Hepatocyte (in vitro differentiated cells): ENCODE data around the gene GCDH. TPM values are rescaled to one million over a fixed set of nuclear protein-coding genes. Genes with fewer than 3 reads are reported as not detected.

Experiments used
- DNase-seq: peaks from one replicate; pipeline ENCODE4 v3.0.0-alpha.2; 2016; ENCODE audit warnings: low spot score
- H2AFZ ChIP-seq: fragments of 200-600 bp; sonication (generic); 2 replicates; pipeline ENCODE4 v1.6.0; 2016; ENCODE audit warnings: antibody characterized with exemption, mild to moderate bottlenecking
- H3K27ac ChIP-seq: fragments of 200-600 bp; sonication (generic); 2 replicates; pipeline ENCODE4 v1.5.1; 2016; ENCODE audit warnings: mild to moderate bottlenecking
- H3K27me3 ChIP-seq: fragments of 200-600 bp; sonication (generic); 2 replicates; pipeline ENCODE4 v1.6.1; 2016
- H3K36me3 ChIP-seq: fragments of 200-600 bp; sonication (generic); replicated peaks from 2 replicates; pipeline ENCODE4 v1.5.1; 2016; ENCODE audit warnings: low read depth; ENCODE audit not compliant: insufficient read depth
- H3K4me1 ChIP-seq: fragments of 200-600 bp; sonication (generic); 2 replicates; pipeline ENCODE4 v1.5.1; 2016; ENCODE audit warnings: mild to moderate bottlenecking, moderate library complexity; ENCODE audit not compliant: insufficient read depth
- H3K4me2 ChIP-seq: fragments of 200-600 bp; sonication (generic); 2 replicates; pipeline ENCODE4 v1.6.0; 2016
- H3K4me3 ChIP-seq: fragments of 200-600 bp; sonication (generic); 2 replicates; pipeline ENCODE4 v1.5.1; 2016; ENCODE audit warnings: mild to moderate bottlenecking
- H3K79me2 ChIP-seq: fragments of 200-600 bp; sonication (generic); 2 replicates; pipeline ENCODE4 v1.6.0; 2017; ENCODE audit warnings: mild to moderate bottlenecking
- H3K9me2 ChIP-seq: fragments of 200-600 bp; sonication (generic); replicated peaks from 2 replicates; pipeline ENCODE4 v1.6.0; 2017; ENCODE audit warnings: mild to moderate bottlenecking; ENCODE audit not compliant: insufficient read depth
- H3K9me3 ChIP-seq: fragments of 200-600 bp; sonication (generic); 2 replicates; pipeline ENCODE4 v1.5.1; 2016; ENCODE audit warnings: low read depth, mild to moderate bottlenecking
- H4K20me1 ChIP-seq: fragments of 200-600 bp; sonication (generic); 2 replicates; pipeline ENCODE4 v1.6.0; 2016; ENCODE audit warnings: mild to moderate bottlenecking; ENCODE audit not compliant: insufficient read depth, poor library complexity, severe bottlenecking
- CTCF ChIP-seq: fragments of 200-600 bp; sonication (generic); IDR thresholded peaks from 2 replicates; pipeline ENCODE4 v1.5.1; 2016; ENCODE audit warnings: antibody characterized with exemption, mild to moderate bottlenecking; ENCODE audit not compliant: poor library complexity
- EZH2 ChIP-seq: fragments of 200-600 bp; sonication (generic); IDR thresholded peaks from 2 replicates; pipeline ENCODE4 v1.6.1; 2016; ENCODE audit warnings: antibody characterized with exemption, mild to moderate bottlenecking, borderline replicate concordance
- EZH2phosphoT487 ChIP-seq: fragments of 200-600 bp; sonication (generic); IDR thresholded peaks from one replicate; pipeline ENCODE4 v1.6.1; 2018; ENCODE audit warnings: antibody characterized with exemption, mild to moderate bottlenecking, low read depth, moderate library complexity; ENCODE audit not compliant: unreplicated experiment, severe bottlenecking
- WGBS: methylation state at CpG from one replicate; pipeline ENCODE4 v1.1.6; 2016; ENCODE audit warnings: low lambda C conversion rate; ENCODE audit errors: missing lambda C conversion rate; 5-methylcytosine and 5-hydroxymethylcytosine counted together
- polyA plus RNA-seq: library from polyadenylated mRNA; unstranded; fragments of >200 nt; fragmentation: Nextera tagmentation; extraction: Ambion mirVana; gene quantifications from 2 replicates; pipeline ENCODE4 v1.2.1, GENCODE V29; 2016
- total RNA-seq: library from RNA; depleted of rRNA; stranded (reverse); fragments of >200 nt; gene quantifications from 2 replicates; pipeline ENCODE4 v1.2.3, GENCODE V29; 2014

The GCDH gene
- total RNA-seq (31.7 and 34.2 TPM in 2 replicates), polyA plus RNA-seq (23.4 and 30.7 TPM in 2 replicates)

GRCh38 chr19:12890787-12891552 lies at the start of gene GCDH:
Gene GCDH, plus strand, starts transcription at chr19:12891160. Its CDS starts 145 bp downstream, at chr19:12891305.
- 1% methylated on average over 49 of the region's 49 CpGs for WGBS
- no peaks in the 10 kb centered on the region for H3K4me1 ChIP-seq
- H3K27ac ChIP-seq = peak within 1 kb of the TSS; percentile 7
- peak within 1 kb of the TSS; percentile 24 for H2AFZ ChIP-seq
- peak within 1 kb of the TSS; percentile 43 for H3K4me3 ChIP-seq
- no peaks in the 10 kb centered on the region for H3K9me2 ChIP-seq
- DNase-seq = peak; percentile 99
- H4K20me1 ChIP-seq = no peaks in the 10 kb centered on the region
- no peak for TF ChIP-seq CTCF
- TF ChIP-seq EZH2phosphoT487 = no peak
- peaks cover 12% of the 10 kb centered on the region for H3K27me3 ChIP-seq
- H3K79me2 ChIP-seq = peaks cover 11% of the 10 kb centered on the region
- H3K36me3 ChIP-seq = no peaks in the 10 kb centered on the region
- H3K9me3 ChIP-seq = no peaks in the 10 kb centered on the region
- peak within 1 kb of the TSS; percentile 84 for H3K4me2 ChIP-seq

- TF ChIP-seq EZH2phosphoT487 = no peak
- TF ChIP-seq EZH2 = no peak
- TF ChIP-seq CTCF = no peak
- 96% methylated on average over 18 of the region's 18 CpGs for WGBS
- H3K79me2 ChIP-seq = no peaks in the 10 kb centered on the region
- H2AFZ ChIP-seq = no peak overlapping the region
- H3K9me3 ChIP-seq = no peaks in the 10 kb centered on the region
- DNase-seq = no peak
- no peaks in the 10 kb centered on the region for H4K20me1 ChIP-seq
- no peaks in the 10 kb centered on the region for H3K4me1 ChIP-seq
- no peak overlapping the region for H3K4me2 ChIP-seq
- H3K27me3 ChIP-seq = peaks cover 43% of the 10 kb centered on the region
- no peaks in the 10 kb centered on the region for H3K9me2 ChIP-seq
- no peaks in the 10 kb centered on the region for H3K36me3 ChIP-seq
- no peak overlapping the region for H3K27ac ChIP-seq
- H3K4me3 ChIP-seq = no peak overlapping the region
Observed at GRCh38 chr19:12842511-12842910, 48.4 kb upstream of the GCDH start.

GRCh38 chr19:12843328-12843727 lies 47.6 kb upstream of the GCDH start:
- Histone ChIP-seq H3K79me2 (no peaks in the 10 kb centered on the region), H3K36me3 (no peaks in the 10 kb centered on the region), H3K4me2 (no peak overlapping the region), H3K27ac (no peak overlapping the region), H3K27me3 (peaks cover 38% of the 10 kb centered on the region), H2AFZ (no peak overlapping the region), H3K9me2 (no peaks in the 10 kb centered on the region), H3K9me3 (no peaks in the 10 kb centered on the region), H4K20me1 (no peaks in the 10 kb centered on the region), H3K4me3 (no peak overlapping the region), H3K4me1 (no peaks in the 10 kb centered on the region)
- TF ChIP-seq EZH2 (no peak), CTCF (no peak), EZH2phosphoT487 (no peak)
- 89% methylated on average over 11 of the region's 11 CpGs for WGBS
- no peak for DNase-seq
